AG09319 (cell line): Measurements from ENCODE around the gene FOXP1.

Experiments used
- DNase-seq: peaks from one replicate; pipeline ENCODE4 v3.0.0-alpha.2; 2010; ENCODE audit warnings: low read depth; ENCODE audit errors: extremely low read depth
- TF ChIP-seq, protein P1 (sequence below): IDR thresholded peaks from 2 replicates; pipeline ENCODE4 v1.5.1; 2011; ENCODE audit warnings: low read depth, mild to moderate bottlenecking, inconsistent platforms, low read length, moderate library complexity

Gene FOXP1

DNA sequence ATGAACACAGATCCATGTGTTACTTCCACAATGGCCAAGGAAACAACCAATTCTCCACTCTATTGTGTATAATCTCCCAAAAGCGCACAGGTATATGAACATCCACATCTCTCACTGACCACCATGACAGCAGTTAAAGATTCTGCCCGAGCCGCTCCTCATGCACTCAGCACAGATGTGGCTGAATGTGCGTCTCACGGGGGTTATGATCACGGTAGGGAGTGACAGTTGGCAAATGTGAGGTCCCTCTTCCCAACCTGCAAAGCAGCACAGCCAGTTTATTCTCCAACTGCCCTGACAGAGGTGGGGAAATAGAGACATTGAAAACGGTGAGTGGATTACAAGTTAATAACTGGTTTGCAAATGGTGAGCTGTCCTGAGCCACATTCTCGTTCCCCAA lies 17.6 kb downstream of the FOXP1 start:
- no peak for DNase-seq
- TF ChIP-seq, protein P1, sequence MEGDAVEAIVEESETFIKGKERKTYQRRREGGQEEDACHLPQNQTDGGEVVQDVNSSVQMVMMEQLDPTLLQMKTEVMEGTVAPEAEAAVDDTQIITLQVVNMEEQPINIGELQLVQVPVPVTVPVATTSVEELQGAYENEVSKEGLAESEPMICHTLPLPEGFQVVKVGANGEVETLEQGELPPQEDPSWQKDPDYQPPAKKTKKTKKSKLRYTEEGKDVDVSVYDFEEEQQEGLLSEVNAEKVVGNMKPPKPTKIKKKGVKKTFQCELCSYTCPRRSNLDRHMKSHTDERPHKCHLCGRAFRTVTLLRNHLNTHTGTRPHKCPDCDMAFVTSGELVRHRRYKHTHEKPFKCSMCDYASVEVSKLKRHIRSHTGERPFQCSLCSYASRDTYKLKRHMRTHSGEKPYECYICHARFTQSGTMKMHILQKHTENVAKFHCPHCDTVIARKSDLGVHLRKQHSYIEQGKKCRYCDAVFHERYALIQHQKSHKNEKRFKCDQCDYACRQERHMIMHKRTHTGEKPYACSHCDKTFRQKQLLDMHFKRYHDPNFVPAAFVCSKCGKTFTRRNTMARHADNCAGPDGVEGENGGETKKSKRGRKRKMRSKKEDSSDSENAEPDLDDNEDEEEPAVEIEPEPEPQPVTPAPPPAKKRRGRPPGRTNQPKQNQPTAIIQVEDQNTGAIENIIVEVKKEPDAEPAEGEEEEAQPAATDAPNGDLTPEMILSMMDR: no peak

DNA sequence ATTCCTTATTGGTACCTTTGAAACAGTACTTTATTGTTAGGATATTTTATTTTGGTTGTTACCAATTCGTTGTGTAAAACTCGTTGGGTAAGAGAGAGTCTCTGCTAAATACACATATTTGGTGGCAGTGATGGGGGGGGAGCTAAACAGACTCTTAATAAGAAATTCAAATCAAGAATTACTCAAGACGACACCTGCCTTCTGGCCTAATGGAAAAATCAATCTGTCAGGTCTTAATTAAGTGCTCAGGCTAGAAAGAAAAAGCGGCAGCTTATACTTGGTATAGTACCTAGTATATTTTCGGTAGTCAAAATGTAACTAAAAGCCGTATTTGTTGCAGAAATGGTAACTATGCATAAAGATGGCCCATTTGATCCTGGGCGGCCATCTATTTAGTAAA lies 18.2 kb downstream of the FOXP1 start:
- DNase-seq: no peak
- TF ChIP-seq, protein P1: no peak

DNA sequence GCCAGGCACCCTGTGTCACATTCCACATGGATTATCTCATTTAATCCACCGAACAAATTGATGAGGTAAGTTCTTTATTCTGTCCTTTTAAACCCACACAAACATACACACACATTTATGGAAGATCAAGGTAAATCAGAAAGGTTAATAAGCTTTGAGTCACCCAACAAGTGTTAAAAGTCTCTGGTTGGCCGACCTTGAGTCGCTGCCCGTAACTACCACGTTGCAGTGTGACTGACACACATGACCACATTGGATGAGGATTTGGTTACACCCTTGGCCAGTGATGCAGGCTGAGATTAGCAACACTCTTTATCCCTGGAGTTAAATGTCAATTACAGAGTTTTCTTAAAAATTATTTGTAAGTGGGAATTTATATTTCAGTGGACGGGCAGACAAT lies 19.2 kb downstream of the FOXP1 start:
- TF ChIP-seq, protein P1: no peak
- no peak for DNase-seq

DNA sequence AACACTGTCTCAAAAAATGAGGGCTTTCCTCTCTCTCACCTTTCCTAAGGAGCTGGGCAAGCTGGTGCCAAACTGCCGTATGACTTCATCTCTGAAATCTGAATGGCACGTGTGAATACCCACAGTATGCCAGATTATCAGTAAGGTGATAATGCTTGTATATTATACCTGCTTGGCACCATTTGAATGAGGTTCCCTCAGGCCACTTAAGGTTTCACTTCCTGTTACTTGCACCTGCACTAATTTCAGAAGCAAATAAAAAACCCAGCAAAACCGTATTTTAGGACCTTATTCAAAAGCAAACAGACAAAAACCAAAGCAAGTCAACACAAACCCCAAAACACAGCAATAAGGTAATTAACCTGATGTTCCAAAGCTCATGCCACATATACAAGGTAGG lies 19.7 kb downstream of the FOXP1 start:
- TF ChIP-seq, protein P1: no peak
- no peak for DNase-seq

DNA sequence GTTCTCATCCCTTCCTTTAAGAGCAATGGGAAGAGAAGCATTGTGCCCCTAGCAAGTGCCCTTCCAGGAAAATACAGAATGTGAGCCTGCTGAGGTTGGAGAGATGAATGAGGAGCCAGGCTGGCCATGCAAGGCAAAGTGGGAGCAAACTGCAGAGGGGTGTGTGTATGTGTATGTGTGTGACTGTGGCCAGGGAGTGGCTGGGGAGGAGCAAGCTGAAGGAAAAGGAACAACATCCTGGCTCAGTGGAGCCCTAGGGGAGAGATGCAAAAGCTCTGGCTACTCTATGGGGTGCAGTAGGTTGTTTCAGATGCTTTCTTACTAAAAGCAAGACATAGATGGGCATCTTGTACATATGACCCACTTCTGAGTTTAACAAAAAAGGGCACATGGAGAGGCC lies 20.6 kb downstream of the FOXP1 start:
- no peak for DNase-seq
- TF ChIP-seq, protein P1: no peak

DNA sequence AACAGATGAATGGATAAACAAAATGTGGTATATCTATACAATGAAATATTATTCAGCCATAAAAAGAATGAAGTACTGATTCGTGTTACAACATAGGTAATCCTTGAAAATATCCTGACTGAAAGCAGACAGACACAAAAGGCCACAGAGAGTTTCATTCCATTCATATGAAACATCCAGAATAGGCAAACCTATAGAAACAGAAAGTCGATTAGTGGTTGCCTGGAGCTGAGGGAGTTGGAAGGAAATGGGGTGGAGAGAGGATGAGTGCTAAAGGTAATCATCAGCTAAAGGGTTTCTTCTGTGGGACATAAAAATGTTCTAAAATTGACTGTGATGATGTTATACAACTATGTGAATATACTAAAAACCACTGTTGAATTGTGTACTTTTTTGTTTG lies 22.9 kb downstream of the FOXP1 start:
- DNase-seq: no peak
- TF ChIP-seq, protein P1: no peak

DNA sequence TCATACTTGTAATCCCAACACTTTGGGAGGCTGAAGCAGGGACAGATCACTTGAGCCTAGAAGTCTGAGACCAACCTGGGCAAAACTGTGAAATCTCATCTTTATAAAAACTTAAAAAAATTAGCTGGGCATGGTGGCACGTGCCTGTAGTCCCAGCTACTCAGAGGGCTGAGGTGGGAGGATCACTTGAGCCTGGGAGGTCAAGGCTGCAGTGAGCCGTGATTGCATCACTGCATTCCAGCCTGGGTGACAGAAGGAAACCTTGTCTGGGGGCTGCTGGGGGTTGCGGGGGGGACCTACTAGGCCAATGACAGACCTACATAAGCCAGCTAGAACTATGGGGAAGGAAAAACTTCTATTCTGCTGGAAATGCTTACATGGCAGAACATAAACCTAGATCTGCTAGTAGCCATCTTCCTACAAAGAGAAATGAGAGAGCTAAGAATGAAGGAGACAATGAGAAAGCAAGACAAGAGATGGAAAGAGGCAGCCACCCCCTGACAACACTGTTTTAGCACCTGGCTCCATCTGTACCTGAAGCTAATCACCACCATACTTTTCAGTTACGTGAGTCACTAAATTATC lies 23.9 kb downstream of the FOXP1 start:
- TF ChIP-seq, protein P1: no peak
- DNase-seq: no peak
